Mucosa of gallbladder (tissue), 1 donor: ENCODE measurements around the gene HTR1D. TPM values are rescaled to one million over a fixed set of nuclear protein-coding genes. Genes with fewer than 3 reads are reported as not detected.

Experiments used
- DNase-seq: peaks from one replicate; pipeline ENCODE4 v3.0.0-alpha.2; 2020; ENCODE audit warnings: low spot score
- total RNA-seq: library from RNA; stranded (reverse); gene quantifications from one replicate; pipeline ENCODE4 v1.2.1, GENCODE V29; 2021
- donor health status: DM: no; HTN: no; CAD: no.

Gene HTR1D
- total RNA-seq, 1 donor from 2014 or later = 7.0 TPM

- no peak for DNase-seq
Measured at GRCh38 chr1:23150125-23150524, 67.2 kb downstream of the HTR1D start.

- peak; percentile 53 for DNase-seq
Measured at GRCh38 chr1:23149114-23149513, 68.2 kb downstream of the HTR1D start.

GRCh38 chr1:23148084-23148483, 69.2 kb downstream of the HTR1D start:
- DNase-seq = no peak

Other genes starting within 250 kb of the HTR1D start
- not detected for gene LACTBL1, start 244.6 kb downstream of the HTR1D start, total RNA-seq
- gene TEX46, start 201.7 kb downstream of the HTR1D start, total RNA-seq = not detected
- 44.9 TPM for gene KDM1A, start 198.0 kb downstream of the HTR1D start, total RNA-seq
- gene LUZP1, start 48.6 kb downstream of the HTR1D start, total RNA-seq = 40.8 TPM
- 83.3 TPM for gene HNRNPR, start 126.8 kb upstream of the HTR1D start, total RNA-seq
- gene ZNF436, start 152.3 kb upstream of the HTR1D start, total RNA-seq = 14.2 TPM
- 32.0 TPM for gene TCEA3, start 207.2 kb upstream of the HTR1D start, total RNA-seq